GM12878 (cell line): ENCODE results near the gene PRKAR2B. TPM values are rescaled to one million over a fixed set of nuclear protein-coding genes. Genes with fewer than 3 reads are reported as not detected.

Source experiments
- ATAC-seq: fragments of 200-7000 bp; cut with Tn5 transposase; 3 replicates; pipeline ENCODE4 v1.9.1; 2020; ENCODE audit warnings: mild to moderate bottlenecking, moderate library complexity
- BruUV-seq: library from RNA; stranded (reverse); fragments of 400-500 nt; replicated peaks from 2 replicates; lab custom pipeline; 2021; lab: Mats Ljungman, UMichigan
- CTCF ChIA-PET: fragments of 300-600 bp; sonication (Branson Sonifier 250); formaldehyde crosslinking; extraction: SDS; loops from one replicate; lab custom pipeline; 2021; ENCODE audit warnings: inconsistent platforms; lab: Yijun Ruan, JAX
- POLR2A ChIA-PET: fragments of 350-600 bp; formaldehyde crosslinking; extraction: SDS; loops from one replicate; lab custom pipeline; 2021; ENCODE audit warnings: inconsistent platforms; lab: Charles Lee
- RAD21 ChIA-PET: fragments of 300-600 bp; sonication (Branson Sonifier 250); formaldehyde crosslinking; loops from one replicate; lab custom pipeline; 2023; ENCODE audit warnings: antibody characterized with exemption; ENCODE audit not compliant: unreplicated experiment; lab: Charles Lee
- SMC1A ChIA-PET: fragments of 300-600 bp; sonication (Branson Sonifier 250); formaldehyde crosslinking; loops from one replicate; lab custom pipeline; 2023; ENCODE audit not compliant: unreplicated experiment, uncharacterized antibody; lab: Charles Lee
- DNase-seq: peaks from one replicate; pipeline ENCODE4 v3.0.0-alpha.2; 2011; ENCODE audit warnings: low read depth, low spot score
- FAIRE-seq: peaks from 3 replicates; lab custom pipeline; 2011; peaks lifted over from hg19 to GRCh38; lab: Jason Lieb, UNC
- H2AFZ ChIP-seq: 2 replicates; pipeline ENCODE4 v1.6.0; 2011; ENCODE audit warnings: low read depth, low read length, control low read depth; ENCODE audit not compliant: control insufficient read depth
- H3K27ac ChIP-seq: 2 replicates; pipeline ENCODE4 v1.5.1; 2011; ENCODE audit warnings: control low read depth; ENCODE audit not compliant: control insufficient read depth, insufficient read depth
- H3K27me3 ChIP-seq, 2 experiments: replicated peaks in 1 of 2; 2 replicates each; pipeline versions ENCODE4 v1.6.0 to v1.6.1; 2011; ENCODE audit warnings: low read length in 1 of 2; ENCODE audit not compliant: control insufficient read depth in 2 of 2, insufficient read depth in 2 of 2
- H3K36me3 ChIP-seq, 2 experiments: 2 replicates each; pipeline ENCODE4 v1.5.1; 2011; ENCODE audit warnings: low read length in 1 of 2; ENCODE audit not compliant: control insufficient read depth in 2 of 2, insufficient read depth in 2 of 2
- H3K4me1 ChIP-seq: 2 replicates; pipeline ENCODE4 v1.6.1; 2011; ENCODE audit warnings: mild to moderate bottlenecking, low read length, moderate library complexity, mixed read lengths; ENCODE audit not compliant: control insufficient read depth, insufficient read depth
- H3K4me2 ChIP-seq: 2 replicates; pipeline ENCODE4 v1.6.0; 2011; ENCODE audit warnings: control low read depth; ENCODE audit not compliant: control insufficient read depth, insufficient read depth
- H3K4me3 ChIP-seq: fragments of 200-600 bp; sonication (generic); 2 replicates; pipeline ENCODE4 v1.5.1; 2016
- H3K79me2 ChIP-seq: 2 replicates; pipeline ENCODE4 v1.6.0; 2011; ENCODE audit warnings: low read length; ENCODE audit not compliant: control insufficient read depth, insufficient read depth
- H3K9ac ChIP-seq: 2 replicates; pipeline ENCODE4 v1.8.0; 2011; ENCODE audit warnings: low read length, control low read depth, mixed read lengths; ENCODE audit not compliant: control insufficient read depth, insufficient read depth
- H3K9me3 ChIP-seq: replicated peaks from 3 replicates; pipeline ENCODE4 v1.5.1; 2011; ENCODE audit warnings: mild to moderate bottlenecking, low read length; ENCODE audit not compliant: control insufficient read depth, insufficient read depth
- H4K20me1 ChIP-seq: 2 replicates; pipeline ENCODE4 v1.6.0; 2011; ENCODE audit not compliant: control insufficient read depth, insufficient read depth
- BRCA1 ChIP-seq: IDR thresholded peaks from 2 replicates; pipeline ENCODE4 v1.6.1; 2011; ENCODE audit warnings: low read depth, low read length, improper control_type of control experiment
- CBX3 ChIP-seq: fragments of 200-600 bp; sonication (generic); IDR thresholded peaks from 2 replicates; pipeline ENCODE4 v1.6.1; 2016; ENCODE audit warnings: low read depth, borderline replicate concordance
- CHD4 ChIP-seq: fragments of 200-600 bp; sonication (generic); IDR thresholded peaks from 2 replicates; pipeline ENCODE4 v1.6.1; 2016; ENCODE audit warnings: mild to moderate bottlenecking
- JUND ChIP-seq: IDR thresholded peaks from 2 replicates; pipeline ENCODE4 v1.6.1; 2012; ENCODE audit warnings: low read depth, mild to moderate bottlenecking, low read length, improper control_type of control experiment, moderate library complexity
- MXI1 ChIP-seq: fragments of 150-350 bp; IDR thresholded peaks from 2 replicates; pipeline ENCODE4 v1.6.1; 2011; ENCODE audit warnings: low read depth, mild to moderate bottlenecking, inconsistent platforms, low read length, improper control_type of control experiment
- POU2F2 ChIP-seq: IDR thresholded peaks from 3 replicates; pipeline ENCODE4 v1.6.1; 2011; ENCODE audit warnings: low read depth, mild to moderate bottlenecking, low read length, borderline replicate concordance
- RAD21 ChIP-seq: IDR thresholded peaks from 2 replicates; pipeline ENCODE4 v1.6.1; 2011; ENCODE audit warnings: mild to moderate bottlenecking, low read depth, low read length, moderate library complexity; ENCODE audit not compliant: insufficient read depth
- REST ChIP-seq: IDR thresholded peaks from 2 replicates; pipeline ENCODE4 v1.6.1; 2012; ENCODE audit warnings: mild to moderate bottlenecking, low read depth, low read length
- SIN3A ChIP-seq: IDR thresholded peaks from 2 replicates; pipeline ENCODE4 v1.6.1; 2012; ENCODE audit warnings: low read depth, low read length, improper control_type of control experiment
- TCF12 ChIP-seq: IDR thresholded peaks from 2 replicates; pipeline ENCODE4 v1.6.1; 2011; ENCODE audit warnings: low read depth, mild to moderate bottlenecking, low read length
- ZBED1 ChIP-seq: IDR thresholded peaks from 2 replicates; pipeline ENCODE4 v1.6.1; 2016; ENCODE audit warnings: borderline replicate concordance
- ZNF207 ChIP-seq: fragments of 450-650 bp; IDR thresholded peaks from 2 replicates; pipeline ENCODE4 v1.6.1; 2014; ENCODE audit warnings: antibody characterized with exemption, mild to moderate bottlenecking, borderline replicate concordance
- ZNF217 ChIP-seq: fragments of 450-650 bp; IDR thresholded peaks from 2 replicates; pipeline ENCODE4 v1.6.1; 2017; ENCODE audit warnings: antibody characterized with exemption, mild to moderate bottlenecking
- ZNF274 ChIP-seq: IDR thresholded peaks from one replicate; pipeline ENCODE4 v1.8.0; 2011; ENCODE audit not compliant: insufficient read length, insufficient read depth
- WGBS: methylation state at CpG from one replicate; pipeline ENCODE4 v1.1.6; 2016; ENCODE audit warnings: low lambda C conversion rate; ENCODE audit not compliant: insufficient replicate concordance, insufficient coverage; ENCODE audit errors: missing lambda C conversion rate; 5-methylcytosine and 5-hydroxymethylcytosine counted together
- in situ Hi-C: fragments of 300-500 bp; cut with MboI; formaldehyde crosslinking; loops from 9 replicates; pipeline ENCODE4 v1.14.3; 2018; ENCODE audit warnings: mixed read lengths
- intact Hi-C: fragments of 100-400 bp; cut with micrococcal nuclease; formaldehyde crosslinking; loops from one replicate; pipeline ENCODE4 v1.14.2; 2022; ENCODE audit not compliant: unreplicated experiment
- polyA plus RNA-seq, 11 experiments: library from polyadenylated mRNA; depleted of rRNA in 4 of 11; unstranded in 6 of 11; stranded (reverse) in 5 of 11; fragments of >200 nt; fragmentation: Nextera tagmentation in 4 of 11; fragmentation: Illumina TruSeq in 1 of 11; extraction: Ambion mirVana in 4 of 11; extraction: Trizol in 1 of 11; gene quantifications; 1 replicate in 1 of 11; 2 replicates in 10 of 11; pipeline versions ENCODE4 v1.2.1 to v1.2.3, GENCODE V29; 2011 to 2016; ENCODE audit warnings: inconsistent platforms in 2 of 11, missing spikeins in 2 of 11, low read depth in 1 of 11
- total RNA-seq, 4 experiments: library from RNA; depleted of rRNA in 3 of 4; stranded (reverse); fragments of >200 nt in 3 of 4; fragmentation: Illumina TruSeq in 1 of 4; extraction: Trizol in 1 of 4; gene quantifications; 2 replicates each; pipeline versions ENCODE4 v1.2.1 to v1.2.3, GENCODE V29; 2013 to 2021

The PRKAR2B gene
- total and polyA plus RNA-seq, 10 of the 15 experiments (the other 5 are each of a cell fraction or from before 2014, with no cell fraction given) = 0.01 to 0.18 (median 0.04) TPM; not detected in 4

- no peak for TF ChIP-seq REST
- no peak for TF ChIP-seq RAD21
- TF ChIP-seq MXI1 = no peak
- TF ChIP-seq ZNF274 = no peak
- TF ChIP-seq CHD4 = no peak
- TF ChIP-seq JUND = no peak
- no peak for TF ChIP-seq SIN3A
- TF ChIP-seq TCF12 = no peak
- TF ChIP-seq, all 136 proteins: peak for 0
Observed at GRCh38 chr7:107032720-107033438, 11.6 kb upstream of the PRKAR2B start (continued).

GRCh38 chr7:107034553-107034952, 10.0 kb upstream of the PRKAR2B start:
- H2AFZ ChIP-seq = no peak overlapping the region
- no peaks in the 10 kb centered on the region for H3K79me2 ChIP-seq
- FAIRE-seq (no peak), ATAC-seq (no peak), DNase-seq (no peak)
- WGBS = 67% methylated on average over 1 of the region's 1 CpG
- SMC1A ChIA-PET = no interaction called here
- no peaks in the 10 kb centered on the region for H3K4me1 ChIP-seq
- no peak overlapping the region for H3K4me2 ChIP-seq
- no TSS peak for BruUV-seq
- H3K9me3 ChIP-seq = no peaks in the 10 kb centered on the region; the same call in 2 of the 3 replicates
- H4K20me1 ChIP-seq = no peaks in the 10 kb centered on the region
- H3K9ac ChIP-seq = no peak overlapping the region
- no peak overlapping the region for H3K27ac ChIP-seq
- intact Hi-C loops = no loop called here
- POLR2A ChIA-PET = no interaction called here
- RAD21 ChIA-PET = no interaction called here
- no peak for TF ChIP-seq BRCA1
- TF ChIP-seq ZNF207 = no peak
- TF ChIP-seq ZBED1 = no peak
- TF ChIP-seq CBX3 = no peak
- TF ChIP-seq POU2F2 = no peak
- no peak for TF ChIP-seq ZNF217
- no peaks in the 10 kb centered on the region; a peak in 2 of 4 replicates for H3K27me3 ChIP-seq
- CTCF ChIA-PET = no interaction called here
- no peak overlapping the region for H3K4me3 ChIP-seq
- in situ Hi-C loops = no loop called here
- no peaks in the 10 kb centered on the region for H3K36me3 ChIP-seq
